RWPE1 (cell line): Measurements from ENCODE around the gene TASP1.

Experiments used
- CTCF ChIA-PET: fragments of 350-600 bp; sonication (Branson Sonifier 250); formaldehyde crosslinking; extraction: SDS; loops from one replicate; lab custom pipeline; 2021; lab: Yijun Ruan, JAX
- POLR2A ChIA-PET: fragments of 400-600 bp; formaldehyde crosslinking; extraction: SDS; loops from one replicate; lab custom pipeline; 2020; ENCODE audit warnings: antibody characterized with exemption; ENCODE audit not compliant: low non-redundant PET; lab: Yijun Ruan, JAX
- DNase-seq: peaks from one replicate; pipeline ENCODE4 v3.0.0; 2012; ENCODE audit warnings: low spot score
- H3K27ac ChIP-seq: fragments of 450-650 bp; 2 replicates; pipeline ENCODE4 v1.5.1; 2017
- CTCF ChIP-seq: fragments of 450-650 bp; conservative IDR thresholded peaks from 2 replicates; pipeline ENCODE4 v1.5.1; 2017; ENCODE audit warnings: low read depth, mild to moderate bottlenecking

Gene TASP1

GRCh38 chr20:13638496-13639149, at the start of gene TASP1:
Gene TASP1 (minus strand): TSS chr20:13638932. CDS start chr20:13630078, 8,854 bp downstream.
- peak; percentile 99 for DNase-seq
- ChIA-PET CTCF (interaction anchor here (0.5 to 1.0 kb wide), 3 partner anchors 92 to 149 kb away, joined by 3 to 7 read pairs (median 4); no protein-coding TSS in a partner anchor), POLR2A (no interaction called here)
- no peak for TF ChIP-seq CTCF
- H3K27ac ChIP-seq, result peak within 1 kb of the TSS; percentile 74

- POLR2A ChIA-PET, result no interaction called here
- no peak for TF ChIP-seq CTCF
- DNase-seq, result no peak
- no peak overlapping the region for H3K27ac ChIP-seq
- CTCF ChIA-PET, result interaction anchor here (0.6 to 0.9 kb wide), 2 partner anchors 17 to 45 kb away, joined by 3 to 6 read pairs; no protein-coding TSS in a partner anchor
These were observed 49.1 kb upstream of the TASP1 start for GRCh38 chr20:13687815-13688214.

GRCh38 chr20:13685623-13686022, 46.9 kb upstream of the TASP1 start:
- no peak for TF ChIP-seq CTCF
- H3K27ac ChIP-seq, result no peak overlapping the region
- ChIA-PET CTCF (interaction anchor here (0.7 kb wide), 1 partner anchor 1857 kb away, joined by 6 read pairs; no protein-coding TSS in a partner anchor), POLR2A (no interaction called here)
- DNase-seq, result no peak

GRCh38 chr20:13684566-13685222, 46.0 kb upstream of the TASP1 start:
- no peak for TF ChIP-seq CTCF
- H3K27ac ChIP-seq, result no peak overlapping the region
- DNase-seq, result no peak
- CTCF ChIA-PET, result no interaction called here
- POLR2A ChIA-PET, result no interaction called here

- no peak for DNase-seq
- CTCF ChIA-PET, result no interaction called here
- no peak overlapping the region for H3K27ac ChIP-seq
- POLR2A ChIA-PET, result no interaction called here
- no peak for TF ChIP-seq CTCF
These were observed 45.1 kb upstream of the TASP1 start for GRCh38 chr20:13683833-13684232.

GRCh38 chr20:13681248-13682125, 42.8 kb upstream of the TASP1 start:
- no peak for DNase-seq
- H3K27ac ChIP-seq, result no peak overlapping the region
- ChIA-PET POLR2A (no interaction called here), CTCF (interaction anchor here (0.5 kb wide), 1 partner anchor 217 kb away, joined by 3 read pairs; no protein-coding TSS in a partner anchor)
- TF ChIP-seq CTCF, result no peak
